Trophoblast cell (in vitro differentiated cells and primary cell): ENCODE results near the gene SPPL2C.
"Not testable (repeated sequence)": the region's sequence is repeated elsewhere in the genome, so short reads cannot be mapped to it uniquely, and the experiment has no call there.

Source experiments
- DNase-seq, 2 donors: peaks; one replicate each; pipeline ENCODE4 v3.0.0-alpha.2; 2016
- H2AFZ ChIP-seq: 2 replicates; pipeline ENCODE4 v1.6.1; 2013; ENCODE audit warnings: low read length, moderate library complexity, mild to moderate bottlenecking; ENCODE audit not compliant: insufficient read depth, poor library complexity
- H2AK5ac ChIP-seq: 2 replicates; pipeline ENCODE4 v1.6.1; 2013; ENCODE audit warnings: mild to moderate bottlenecking, low read length
- H2BK120ac ChIP-seq: 2 replicates; pipeline ENCODE4 v1.6.1; 2013; ENCODE audit warnings: low read length, mild to moderate bottlenecking, moderate library complexity; ENCODE audit not compliant: insufficient read depth, poor library complexity
- H2BK12ac ChIP-seq: 2 replicates; pipeline ENCODE4 v1.6.1; 2013; ENCODE audit warnings: mild to moderate bottlenecking, low read length, moderate library complexity
- H2BK5ac ChIP-seq: 2 replicates; pipeline ENCODE4 v1.6.1; 2013; ENCODE audit warnings: low read length, low read depth, moderate library complexity, mild to moderate bottlenecking; ENCODE audit not compliant: poor library complexity
- H3K14ac ChIP-seq: 2 replicates; pipeline ENCODE4 v1.6.1; 2013; ENCODE audit warnings: mild to moderate bottlenecking, low read length
- H3K18ac ChIP-seq: 2 replicates; pipeline ENCODE4 v1.6.1; 2013; ENCODE audit warnings: mild to moderate bottlenecking, low read length
- H3K23ac ChIP-seq: 2 replicates; pipeline ENCODE4 v1.6.1; 2013; ENCODE audit warnings: low read length
- H3K27ac ChIP-seq: 2 replicates; pipeline ENCODE4 v1.5.1; 2013; ENCODE audit warnings: low read depth, mild to moderate bottlenecking, inconsistent platforms, low read length, moderate library complexity
- H3K27me3 ChIP-seq: 2 replicates; pipeline ENCODE4 v1.6.1; 2013; ENCODE audit warnings: inconsistent platforms, mild to moderate bottlenecking, low read length, moderate library complexity; ENCODE audit not compliant: insufficient read depth
- H3K36me3 ChIP-seq, 2 experiments: 1 replicate in 1 of 2; 2 replicates in 1 of 2; pipeline ENCODE4 v1.6.1; 2013; ENCODE audit warnings: low read length in 2 of 2, mild to moderate bottlenecking in 2 of 2, moderate library complexity in 1 of 2; ENCODE audit not compliant: insufficient read depth in 2 of 2, control insufficient read depth in 1 of 2
- H3K4ac ChIP-seq: 2 replicates; pipeline ENCODE4 v1.6.1; 2013; ENCODE audit warnings: low read depth, mild to moderate bottlenecking, low read length, moderate library complexity
- H3K4me1 ChIP-seq, 2 experiments: 1 replicate in 1 of 2; 2 replicates in 1 of 2; pipeline ENCODE4 v1.6.1; 2013; ENCODE audit warnings: low read length in 2 of 2, mild to moderate bottlenecking in 2 of 2, moderate library complexity in 1 of 2; ENCODE audit not compliant: insufficient read depth in 2 of 2, control insufficient read depth in 1 of 2
- H3K4me2 ChIP-seq: 2 replicates; pipeline ENCODE4 v1.6.1; 2013; ENCODE audit warnings: inconsistent platforms, mild to moderate bottlenecking, low read length, moderate library complexity
- H3K4me3 ChIP-seq: 2 replicates; pipeline ENCODE4 v1.5.1; 2013; ENCODE audit warnings: mild to moderate bottlenecking, low read depth, low read length, inconsistent platforms
- H3K79me1 ChIP-seq: one replicate; pipeline ENCODE4 v1.6.1; 2013; ENCODE audit warnings: low read length
- H3K79me2 ChIP-seq: 2 replicates; pipeline ENCODE4 v1.6.1; 2013; ENCODE audit warnings: low read length, mild to moderate bottlenecking; ENCODE audit not compliant: control insufficient read depth, insufficient read depth, poor library complexity
- H3K9ac ChIP-seq: 2 replicates; pipeline ENCODE4 v1.6.1; 2013; ENCODE audit warnings: mild to moderate bottlenecking, low read length
- H3K9me3 ChIP-seq: 2 replicates; pipeline ENCODE4 v1.6.1; 2013; ENCODE audit warnings: low read depth, mild to moderate bottlenecking, control low read depth, inconsistent platforms, low read length; ENCODE audit not compliant: insufficient read depth
- H4K12ac ChIP-seq: 2 replicates; pipeline ENCODE4 v1.6.1; 2013; ENCODE audit warnings: low read depth, mild to moderate bottlenecking, low read length, moderate library complexity
- H4K8ac ChIP-seq: 2 replicates; pipeline ENCODE4 v1.6.1; 2013; ENCODE audit warnings: low read depth, mild to moderate bottlenecking, low read length, moderate library complexity
- H4K91ac ChIP-seq: one replicate; pipeline ENCODE4 v1.6.1; 2013; ENCODE audit warnings: low read depth, mild to moderate bottlenecking, low read length, moderate library complexity
- WGBS: extraction: QIAGEN DNeasy Blood & Tissue Kit; methylation state at CpG from one replicate; pipeline ENCODE4 v1.1.7; 2013; ENCODE audit warnings: missing lambda C conversion rate; ENCODE audit not compliant: insufficient read length, insufficient coverage; ENCODE audit errors: extremely low coverage; 5-methylcytosine and 5-hydroxymethylcytosine counted together

Gene SPPL2C

GRCh38 chr17:45857977-45858708 lies 13.5 kb downstream of the SPPL2C start:
- no peak overlapping the region for H4K12ac ChIP-seq
- H3K18ac ChIP-seq = no peak overlapping the region
- no peak overlapping the region for H3K14ac ChIP-seq
- no peak overlapping the region for H2BK5ac ChIP-seq
- no peak overlapping the region for H2BK12ac ChIP-seq
- H3K4me1 ChIP-seq = peaks cover 0 to 2% of the 10 kb centered on the region in 2 experiments
- no peak overlapping the region for H2BK120ac ChIP-seq
- no peak overlapping the region for H2AK5ac ChIP-seq
- H3K23ac ChIP-seq = no peak overlapping the region
- no peaks in the 10 kb centered on the region for H3K79me2 ChIP-seq
- H3K27ac ChIP-seq = no peak overlapping the region
- H4K91ac ChIP-seq = no peak overlapping the region
- WGBS = no CpG with 5 or more reads among the region's 10 CpGs
- no peak overlapping the region for H3K9ac ChIP-seq
- DNase-seq = peak; percentile 67 to 91
- no peak overlapping the region for H2AFZ ChIP-seq
- no peak overlapping the region for H3K4me3 ChIP-seq
- H3K4me2 ChIP-seq = no peak overlapping the region
- H3K9me3 ChIP-seq = peaks cover 1% of the 10 kb centered on the region
- no peak overlapping the region for H4K8ac ChIP-seq
- no peaks in the 10 kb centered on the region for H3K36me3 ChIP-seq
- no peaks in the 10 kb centered on the region for H3K27me3 ChIP-seq
- no peak overlapping the region for H3K4ac ChIP-seq
- H3K79me1 ChIP-seq = no peaks in the 10 kb centered on the region

GRCh38 chr17:45861165-45861564 lies 16.5 kb downstream of the SPPL2C start:
- H4K8ac ChIP-seq = no peak overlapping the region
- no peak overlapping the region for H3K18ac ChIP-seq
- no peak overlapping the region for H2BK12ac ChIP-seq
- H2AFZ ChIP-seq = no peak overlapping the region
- H3K79me1 ChIP-seq = no peaks in the 10 kb centered on the region
- H3K27ac ChIP-seq = no peak overlapping the region
- no peak for DNase-seq
- H2AK5ac ChIP-seq = no peak overlapping the region
- H3K9me3 ChIP-seq = peaks cover 1% of the 10 kb centered on the region
- H3K4me2 ChIP-seq = no peak overlapping the region
- no peaks in the 10 kb centered on the region for H3K36me3 ChIP-seq
- H3K9ac ChIP-seq = no peak overlapping the region
- no peak overlapping the region for H3K4me3 ChIP-seq
- H4K12ac ChIP-seq = no peak overlapping the region
- WGBS = no CpG with 5 or more reads among the region's 7 CpGs
- H3K4me1 ChIP-seq = peaks cover 0 to 2% of the 10 kb centered on the region in 2 experiments
- H3K14ac ChIP-seq = no peak overlapping the region
- no peaks in the 10 kb centered on the region for H3K79me2 ChIP-seq
- H3K27me3 ChIP-seq = no peaks in the 10 kb centered on the region
- no peak overlapping the region for H3K23ac ChIP-seq
- H3K4ac ChIP-seq = no peak overlapping the region
- no peak overlapping the region for H4K91ac ChIP-seq
- no peak overlapping the region for H2BK120ac ChIP-seq
- no peak overlapping the region for H2BK5ac ChIP-seq

- H2AK5ac ChIP-seq, H3K4me2 ChIP-seq, H2BK120ac ChIP-seq, DNase-seq, H3K4me1 ChIP-seq, H3K14ac ChIP-seq, H3K4me3 ChIP-seq, H3K9me3 ChIP-seq, H2BK12ac ChIP-seq, H2BK5ac ChIP-seq, H3K79me2 ChIP-seq, H4K8ac ChIP-seq, H4K12ac ChIP-seq, H3K27me3 ChIP-seq, H3K36me3 ChIP-seq, H3K27ac ChIP-seq, H3K4ac ChIP-seq, H3K9ac ChIP-seq, H3K23ac ChIP-seq, H3K79me1 ChIP-seq, H4K91ac ChIP-seq, H3K18ac ChIP-seq, H2AFZ ChIP-seq: not testable (repeated sequence)
- no CpG with 5 or more reads among the region's 9 CpGs for WGBS
These were observed 17.4 kb downstream of the SPPL2C start for GRCh38 chr17:45862127-45862526.

GRCh38 chr17:45863857-45864654 lies 19.4 kb downstream of the SPPL2C start:
- H4K91ac ChIP-seq = no peak overlapping the region
- no peak overlapping the region for H3K18ac ChIP-seq
- peaks cover 1% of the 10 kb centered on the region for H3K9me3 ChIP-seq
- no peak overlapping the region for H3K23ac ChIP-seq
- no peaks in the 10 kb centered on the region for H3K4me1 ChIP-seq
- no peaks in the 10 kb centered on the region for H3K79me1 ChIP-seq
- no peak overlapping the region for H2AFZ ChIP-seq
- H3K14ac ChIP-seq = no peak overlapping the region
- H3K4me3 ChIP-seq = no peak overlapping the region
- no peak overlapping the region for H2BK12ac ChIP-seq
- H2AK5ac ChIP-seq = no peak overlapping the region
- no peaks in the 10 kb centered on the region for H3K27me3 ChIP-seq
- H3K36me3 ChIP-seq = no peaks in the 10 kb centered on the region
- H3K27ac ChIP-seq = no peak overlapping the region
- H3K9ac ChIP-seq = no peak overlapping the region
- no peak overlapping the region for H3K4me2 ChIP-seq
- DNase-seq = no peak
- H2BK120ac ChIP-seq = no peak overlapping the region
- no CpG with 5 or more reads among the region's 6 CpGs for WGBS
- H3K4ac ChIP-seq = no peak overlapping the region
- H3K79me2 ChIP-seq = no peaks in the 10 kb centered on the region
- H4K8ac ChIP-seq = no peak overlapping the region
- H4K12ac ChIP-seq = no peak overlapping the region
- no peak overlapping the region for H2BK5ac ChIP-seq
